ENCODE results near the gene ITK.
"Not testable (repeated sequence)": the region's sequence is repeated elsewhere in the genome, so short reads cannot be mapped to it uniquely, and the experiment has no call there.

ITK gene

DNA sequence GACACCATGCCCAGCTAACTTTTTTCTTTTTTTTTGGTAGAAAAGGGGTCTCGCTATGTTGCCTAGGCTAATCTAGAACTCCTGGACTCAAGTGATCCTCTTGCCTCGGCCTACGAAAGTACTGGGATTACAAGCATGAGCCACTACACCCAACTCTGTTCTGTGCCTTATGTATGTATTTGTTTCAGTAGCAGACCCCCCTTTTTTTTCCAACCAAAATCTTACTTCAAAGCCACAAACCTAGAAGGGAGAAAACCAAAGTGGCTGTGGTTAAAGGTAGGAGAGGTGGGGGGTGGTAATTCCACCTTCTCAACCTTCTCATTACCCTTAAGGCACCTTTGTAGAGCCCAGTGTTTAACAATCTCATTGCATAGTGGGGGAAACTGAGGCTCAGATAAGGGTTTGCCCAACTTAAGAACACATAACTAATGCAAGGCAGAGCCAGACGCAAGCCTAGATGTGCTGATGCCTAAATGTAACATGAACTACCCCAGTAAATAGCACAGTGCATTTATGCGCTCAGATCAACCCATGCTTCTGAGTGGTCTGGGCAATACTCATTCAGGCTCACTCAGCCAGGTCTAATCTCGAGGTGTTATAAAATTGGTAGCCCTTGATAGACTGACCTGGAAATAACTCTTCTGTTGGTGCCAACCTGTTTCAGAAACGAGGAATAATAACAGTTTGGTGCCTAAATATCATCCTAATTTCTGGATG is 33.0 kb downstream of the ITK start:
- DNase-seq: no peak

DNA sequence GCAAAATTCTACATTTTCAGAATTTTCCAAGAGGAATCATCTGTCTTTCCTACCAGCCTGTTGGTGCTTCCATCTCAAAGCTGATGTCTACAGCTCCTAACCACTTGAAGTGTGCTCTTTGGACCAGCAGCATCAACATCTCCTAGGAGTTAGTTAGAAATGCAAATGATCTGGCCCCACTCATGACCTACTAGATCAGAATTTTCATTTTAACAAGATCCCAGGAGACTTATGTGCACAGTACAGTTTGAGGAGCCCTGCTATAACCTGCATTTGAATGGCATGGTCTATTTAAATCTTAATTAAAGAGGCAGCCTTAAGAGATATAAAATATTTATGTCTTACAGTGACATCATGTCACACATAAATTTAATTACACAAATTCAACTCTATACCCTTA is 33.8 kb downstream of the ITK start:
- no peak for DNase-seq

DNA sequence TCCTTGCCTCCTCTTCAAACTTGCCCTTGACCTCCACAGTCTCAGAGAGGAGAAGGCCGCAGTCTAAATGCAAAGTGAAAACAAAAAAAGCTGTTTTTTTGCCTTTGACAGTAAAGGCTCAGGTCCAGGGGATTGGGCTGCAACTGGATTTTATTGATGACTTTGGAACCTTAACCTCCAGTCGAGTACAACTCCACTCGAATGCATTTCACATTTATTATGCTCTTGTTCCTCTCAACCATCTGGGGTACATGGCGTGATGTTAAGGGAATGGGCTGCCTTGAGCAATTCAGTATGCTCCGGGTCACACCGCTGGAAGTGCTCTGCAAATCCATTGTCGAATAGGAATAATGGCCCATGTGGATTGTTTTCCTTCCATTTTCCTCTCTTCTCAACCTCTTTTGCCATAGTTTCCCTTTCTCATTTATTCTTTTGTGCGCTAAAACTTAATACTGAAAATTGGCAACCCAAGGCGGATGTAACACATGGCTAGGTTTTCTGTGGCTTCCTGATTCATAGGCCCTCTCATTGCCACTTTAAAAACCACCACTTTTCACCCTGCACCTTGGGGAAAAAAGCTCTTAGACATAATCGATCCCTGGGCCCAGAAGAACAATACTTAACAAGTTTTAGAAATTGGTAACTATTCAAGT is 34.3 kb downstream of the ITK start:
- DNase-seq: peak; percentile 68

DNA sequence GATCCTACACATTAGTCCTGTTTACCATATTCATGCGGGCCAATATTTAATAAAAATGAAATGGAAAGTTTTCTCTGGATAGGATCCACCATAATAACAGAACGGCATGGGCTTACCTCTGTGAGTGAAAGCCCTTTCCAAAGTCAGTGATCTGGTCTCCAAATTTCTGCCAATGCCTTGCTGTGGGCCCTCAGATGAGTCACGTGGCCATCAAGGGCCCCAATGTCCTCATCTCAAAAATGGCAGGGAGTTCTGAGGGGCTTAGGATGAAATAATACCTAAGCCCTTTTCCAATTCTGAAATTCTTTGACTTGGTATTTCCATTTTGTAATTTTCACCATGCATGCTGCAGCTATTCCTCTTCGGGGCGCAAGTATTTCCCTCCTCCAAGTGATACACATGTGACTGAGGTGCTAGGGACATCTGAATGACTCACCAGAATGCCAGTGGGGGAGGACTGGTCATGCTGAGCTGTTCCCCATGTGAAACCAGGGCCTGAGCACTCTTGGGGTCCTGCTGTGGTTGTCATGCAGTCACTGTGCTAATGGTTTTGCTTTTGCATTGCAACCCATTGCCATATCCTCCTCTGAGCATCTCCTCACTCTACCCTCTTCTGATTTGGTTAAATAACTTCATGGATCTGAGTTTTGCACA is 35.0 kb downstream of the ITK start:
- no peak for DNase-seq

DNA sequence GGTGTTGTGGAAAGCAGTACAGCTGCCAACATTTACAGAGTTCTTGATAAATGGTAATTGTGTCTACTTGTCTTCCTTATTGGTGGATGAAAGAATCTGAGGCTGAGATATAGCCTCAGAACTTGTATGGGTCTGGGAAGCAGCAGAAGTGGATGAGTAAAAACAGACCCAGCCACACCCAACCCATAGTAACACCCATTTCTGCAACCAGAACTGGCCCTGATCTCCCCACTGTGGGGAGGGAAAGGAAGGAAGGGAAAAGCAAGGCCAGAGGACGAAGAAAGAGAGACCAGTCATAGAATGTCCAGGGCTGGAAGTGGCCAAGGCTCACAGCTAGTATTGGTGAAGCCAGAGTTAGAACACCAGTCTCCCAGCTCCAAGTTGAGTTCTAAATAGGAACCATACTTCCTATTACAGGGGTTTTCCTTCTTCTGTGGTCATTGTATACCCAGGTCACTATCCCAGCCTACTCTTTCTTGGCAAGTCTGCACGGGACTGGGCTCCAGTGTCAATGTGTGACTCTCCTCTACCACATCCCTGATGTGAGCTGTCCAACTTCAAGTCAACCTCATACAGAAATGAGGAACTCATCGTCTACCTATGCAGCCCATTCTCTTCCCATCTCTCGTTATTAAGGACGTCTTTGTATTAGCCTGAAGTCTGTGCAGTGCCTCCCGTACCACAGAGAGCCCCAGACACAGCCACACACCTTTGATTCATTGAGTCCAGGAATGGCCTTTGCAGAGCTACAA is 35.9 kb downstream of the ITK start:
- DNase-seq: no peak

DNA sequence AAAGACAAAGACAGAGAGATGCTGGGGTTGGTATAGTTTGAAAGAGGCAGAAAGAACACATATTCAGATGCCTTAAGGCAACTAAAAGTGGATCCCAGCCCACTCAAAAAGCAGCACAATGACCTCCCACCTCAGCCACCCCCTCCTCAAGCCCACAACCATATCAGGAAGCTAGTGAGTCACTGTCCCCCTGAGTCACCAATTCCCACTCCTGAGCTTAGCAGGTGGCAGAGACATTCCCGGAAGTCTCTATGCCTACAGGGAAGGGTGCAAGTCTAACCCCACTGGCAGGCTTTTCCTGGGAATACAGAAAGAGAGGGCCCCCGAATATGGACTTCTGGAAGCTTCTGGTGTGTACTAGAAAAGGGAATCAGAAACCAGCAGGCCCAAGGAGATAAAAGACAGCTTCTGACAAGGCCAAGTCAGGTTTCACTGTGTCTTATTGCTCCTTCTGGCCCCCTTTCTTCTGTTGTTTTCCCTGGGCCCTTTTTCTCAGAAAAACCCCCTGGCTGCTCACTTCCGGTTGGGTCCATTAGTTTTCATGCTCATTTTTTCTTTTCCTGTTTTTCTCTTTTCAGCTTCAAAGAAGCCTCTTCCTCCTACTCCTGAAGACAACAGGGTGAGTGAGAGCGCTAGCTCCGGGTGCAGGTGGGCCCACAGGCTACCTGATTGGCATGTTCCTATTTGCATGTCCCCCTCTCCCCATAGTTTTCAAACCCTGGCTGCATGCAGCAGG is 36.8 kb downstream of the ITK start:
- DNase-seq: peak; percentile 70

DNA sequence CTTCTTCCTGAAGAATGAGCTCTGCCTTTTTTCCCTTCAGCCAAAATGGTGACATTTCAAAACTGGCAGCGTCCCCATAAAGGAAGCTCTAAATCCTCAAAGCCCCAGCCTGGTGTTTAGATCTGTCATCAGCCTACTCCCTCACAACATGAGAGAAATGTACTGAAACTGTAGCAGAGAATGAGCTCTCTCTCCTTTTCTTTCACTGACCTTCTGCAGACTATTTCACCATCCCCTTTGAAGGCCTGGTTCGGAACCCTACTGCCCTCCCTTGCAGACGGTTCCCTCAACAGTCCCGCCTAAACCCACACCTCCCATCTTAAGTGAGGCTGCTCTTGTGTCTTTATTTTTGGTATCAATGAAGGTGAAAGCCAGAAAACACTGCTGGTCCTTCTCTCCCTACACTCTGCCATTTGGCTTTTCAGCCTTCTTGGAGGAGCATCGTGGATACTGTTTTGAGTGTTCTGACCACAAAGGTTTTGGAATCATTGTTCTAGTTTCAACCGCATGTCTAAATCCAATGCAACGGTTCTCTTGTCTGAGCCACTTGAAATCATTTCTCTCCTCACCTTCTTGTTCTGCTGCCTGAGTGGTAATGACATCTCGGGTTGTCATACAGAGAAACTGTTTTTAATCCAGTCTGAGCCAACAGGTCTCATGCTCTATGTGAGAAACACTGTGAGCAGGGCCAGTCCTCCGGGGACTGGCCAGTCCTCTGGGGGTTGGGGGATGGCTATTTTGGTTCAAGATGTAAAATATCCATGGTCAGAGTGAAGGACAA is 39.0 kb downstream of the ITK start:
- DNase-seq: no peak

DNA sequence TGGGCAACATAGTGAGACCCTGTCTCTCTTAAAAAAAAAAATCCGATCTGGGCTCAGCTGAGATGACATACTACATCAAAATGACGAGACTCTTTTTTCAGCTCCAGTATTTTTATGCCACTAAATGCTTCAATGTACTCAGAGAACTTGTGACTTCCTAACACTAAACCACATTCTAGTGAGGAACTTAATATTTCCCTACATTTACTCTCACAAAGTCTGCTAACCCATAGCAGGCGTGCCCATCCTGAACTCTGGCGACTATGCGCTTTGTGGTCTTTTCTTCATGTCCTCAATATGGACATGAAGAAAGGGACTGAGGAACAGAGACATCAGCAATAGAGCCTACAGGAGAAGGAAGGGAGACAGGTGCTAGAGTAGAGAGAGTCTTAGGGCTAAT is 41.3 kb downstream of the ITK start:
- DNase-seq: no peak

DNA sequence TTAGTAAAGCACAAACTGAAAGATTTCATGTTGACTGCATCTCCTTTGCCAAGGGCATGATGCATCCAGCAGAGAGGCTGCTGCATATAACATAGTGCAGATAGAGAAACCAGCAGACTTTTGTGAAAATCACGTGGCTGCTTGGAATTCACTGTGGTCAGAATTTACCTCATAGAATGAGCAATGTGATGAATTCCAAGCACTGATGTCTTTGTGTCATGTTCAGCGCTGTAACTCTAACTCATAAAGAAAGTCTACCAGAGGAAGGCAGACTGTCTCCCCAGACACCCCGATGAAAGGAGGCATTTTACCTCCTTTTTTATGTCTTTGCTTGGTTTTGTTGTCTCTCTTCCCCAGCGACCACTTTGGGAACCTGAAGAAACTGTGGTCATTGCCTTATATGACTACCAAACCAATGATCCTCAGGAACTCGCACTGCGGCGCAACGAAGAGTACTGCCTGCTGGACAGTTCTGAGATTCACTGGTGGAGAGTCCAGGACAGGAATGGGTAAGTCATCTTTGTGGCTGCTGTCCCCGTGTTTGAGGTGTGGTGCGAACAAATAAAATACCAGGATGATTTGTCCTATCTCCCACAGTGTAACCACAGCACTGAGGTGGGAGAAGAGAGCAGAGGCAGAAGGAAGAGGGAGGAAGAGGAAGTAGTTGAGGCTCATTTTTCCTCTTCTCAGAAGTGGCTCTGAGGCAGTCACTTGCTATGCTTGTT is 42.0 kb downstream of the ITK start:
- DNase-seq: peak; percentile 88

DNA sequence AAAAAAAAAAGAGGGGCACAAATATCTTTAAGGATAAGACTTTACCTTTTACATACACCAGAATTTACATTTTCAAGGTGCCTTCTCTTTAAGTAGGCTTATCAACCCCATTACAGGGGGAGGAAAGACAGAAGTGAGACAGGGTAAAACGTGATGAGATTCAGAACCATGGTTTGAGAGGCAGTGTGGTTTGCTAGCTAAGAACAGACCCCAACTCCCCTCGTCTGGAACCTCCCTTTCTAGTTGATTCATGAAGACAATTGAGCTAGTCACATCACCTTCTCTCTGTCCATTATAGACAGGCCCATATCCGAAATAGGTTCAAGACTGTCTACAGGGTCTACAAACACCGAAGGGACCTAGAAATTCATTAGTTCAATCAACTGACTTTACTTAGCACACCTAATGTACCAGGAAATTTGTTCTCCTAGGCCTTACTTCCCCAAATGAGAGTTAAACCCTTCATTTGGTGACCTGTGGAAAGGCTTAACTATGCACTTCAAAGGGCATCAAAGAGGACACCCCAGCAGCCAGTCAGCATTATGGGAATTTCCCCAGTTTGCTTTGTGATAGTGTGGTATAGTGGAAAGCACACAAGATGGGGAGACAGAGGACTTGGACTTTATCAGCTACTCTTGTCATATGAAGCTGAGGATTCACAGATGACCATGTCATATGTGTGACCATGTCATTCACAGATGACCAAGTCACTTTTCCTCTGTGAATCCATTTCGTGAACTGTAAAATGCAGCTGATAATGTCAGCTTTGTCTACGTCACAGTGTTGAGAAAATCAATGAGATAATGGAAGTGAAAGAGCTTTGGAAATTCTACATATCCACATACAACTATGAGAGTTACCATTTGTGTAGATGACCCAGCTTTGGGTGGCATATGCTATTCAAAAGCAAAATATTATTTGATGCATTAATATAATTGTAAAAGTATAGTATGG is 45.1 kb downstream of the ITK start:
- DNase-seq: peak; percentile 48

DNA sequence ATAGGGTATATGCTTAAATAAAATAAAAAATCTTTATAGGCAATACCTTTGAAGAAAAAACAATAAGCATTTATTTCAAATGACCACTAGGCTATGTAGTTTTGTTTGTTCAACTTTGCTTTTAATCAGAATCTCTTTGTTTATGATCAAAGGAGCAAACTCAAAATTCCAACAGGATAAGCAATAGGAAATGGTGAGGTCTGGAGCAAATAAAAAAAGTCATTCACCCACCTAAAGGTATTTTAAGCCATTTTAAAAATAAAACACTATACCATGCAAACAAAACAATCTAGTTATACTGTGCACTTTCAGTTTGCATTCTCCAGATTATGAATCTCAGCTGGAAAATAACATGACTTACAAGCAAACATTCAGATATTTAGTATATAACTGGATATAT is 50.0 kb downstream of the ITK start:
- DNase-seq: no peak

DNA sequence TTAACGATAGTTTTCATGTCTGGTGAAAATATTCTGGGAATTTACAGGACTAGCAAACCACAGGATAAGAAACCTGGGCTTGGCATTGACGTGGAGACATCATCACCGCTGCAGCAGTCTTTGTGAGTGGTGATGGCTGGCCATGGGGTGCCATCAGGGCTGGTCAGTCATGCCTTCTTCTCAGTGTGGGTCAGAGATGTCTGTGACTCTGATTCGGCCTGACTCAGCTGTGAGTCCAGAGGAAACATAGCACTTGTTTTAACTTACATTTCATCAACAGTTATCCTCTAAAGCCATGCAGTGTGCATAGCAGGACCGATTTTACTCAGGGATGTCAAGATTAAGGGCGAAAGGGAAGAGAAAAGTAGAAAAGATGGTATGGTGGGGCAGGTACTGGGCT is 52.1 kb downstream of the ITK start:
- DNase-seq: no peak

DNA sequence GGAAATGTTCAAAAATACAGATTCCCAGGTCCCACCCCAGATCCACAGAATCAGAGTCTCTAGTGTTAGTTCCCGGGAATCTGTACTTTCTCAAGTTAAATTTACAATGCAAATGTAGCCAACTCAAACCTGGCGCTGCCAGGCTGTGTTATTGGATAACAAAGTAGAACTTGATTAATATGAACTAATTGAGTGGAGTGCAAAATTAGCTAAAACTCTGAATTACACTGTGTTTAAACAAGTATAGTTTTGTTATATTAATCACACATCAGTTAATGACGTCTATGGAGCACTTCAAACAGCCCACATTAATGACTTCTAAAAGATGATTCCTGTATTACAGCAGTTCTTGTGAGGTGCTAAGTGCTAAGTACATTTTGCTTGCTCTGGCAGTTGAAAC is 52.9 kb downstream of the ITK start:
- peak; percentile 71 for DNase-seq

DNA sequence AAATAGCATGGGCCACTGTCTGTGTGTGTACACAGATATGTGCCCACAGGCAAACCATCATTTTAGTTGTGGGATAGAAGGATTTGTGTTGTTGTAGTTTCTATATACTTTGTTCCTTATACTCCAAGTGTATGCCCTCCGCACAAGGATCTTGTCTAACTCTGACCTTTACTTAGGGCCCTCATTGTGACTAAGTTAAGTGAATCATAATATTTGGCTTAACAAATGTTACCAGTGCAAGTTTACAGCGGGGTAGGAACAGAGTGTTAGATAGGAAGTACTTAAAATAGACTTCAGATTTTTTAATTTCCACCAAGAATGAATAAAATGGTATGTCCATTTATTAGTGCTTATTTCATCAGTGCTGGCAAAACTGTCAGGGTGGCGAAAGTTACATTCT is 55.8 kb downstream of the ITK start:
- no peak for DNase-seq

DNA sequence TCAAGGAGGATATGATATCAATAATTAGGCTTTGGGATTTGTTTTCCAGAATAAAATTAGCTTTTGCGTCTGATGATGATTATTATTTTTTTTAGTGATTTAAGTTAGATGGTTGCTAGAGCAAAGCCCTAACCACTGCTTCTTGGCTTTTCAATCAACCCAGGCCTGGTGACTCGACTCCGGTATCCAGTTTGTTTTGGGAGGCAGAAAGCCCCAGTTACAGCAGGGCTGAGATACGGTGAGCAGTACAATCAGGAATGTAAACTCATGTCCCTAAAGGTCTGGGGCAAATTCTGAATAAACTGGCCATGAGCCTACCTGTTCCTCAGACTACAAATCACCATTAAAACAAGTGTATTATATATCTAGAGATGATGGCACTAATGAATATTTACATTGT is 60.8 kb downstream of the ITK start:
- no peak for DNase-seq

DNA sequence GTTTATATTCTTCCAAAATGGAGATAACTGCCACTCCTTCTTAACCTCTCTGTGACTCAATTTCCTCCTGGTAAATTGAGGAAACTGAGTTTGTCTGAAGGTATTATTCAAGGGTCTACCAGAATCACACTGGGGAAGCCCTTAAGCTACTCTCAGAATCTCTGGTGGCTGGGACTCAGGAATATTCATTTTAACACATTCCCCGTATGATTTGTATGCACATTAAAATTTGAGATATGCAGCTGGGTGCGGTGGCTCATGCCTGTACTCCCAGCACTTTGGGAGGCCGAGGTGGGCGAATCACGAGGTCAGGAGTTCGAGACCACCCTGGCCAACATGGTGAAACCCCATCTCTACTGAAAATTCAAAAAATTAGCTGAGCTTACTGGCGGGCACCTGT is 64.1 kb downstream of the ITK start:
- not testable (repeated sequence) for DNase-seq

DNA sequence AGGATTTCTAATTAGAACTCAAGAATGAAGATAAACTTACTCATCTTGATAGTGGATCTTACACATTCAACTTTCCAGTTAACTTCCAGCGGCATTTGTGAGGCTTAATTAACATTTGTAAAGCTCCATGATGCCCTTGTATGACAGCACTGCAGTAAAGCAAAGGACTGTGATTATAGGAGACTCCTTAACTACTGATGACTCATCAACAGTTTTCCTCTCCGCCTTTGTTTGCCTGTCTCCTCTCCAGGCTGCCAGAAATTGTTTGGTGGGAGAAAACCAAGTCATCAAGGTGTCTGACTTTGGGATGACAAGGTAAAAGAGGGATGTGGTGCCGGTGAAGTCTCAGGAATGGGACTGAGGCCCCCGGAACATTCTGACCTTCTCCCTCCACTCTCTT is 64.8 kb downstream of the ITK start:
- DNase-seq: no peak

DNA sequence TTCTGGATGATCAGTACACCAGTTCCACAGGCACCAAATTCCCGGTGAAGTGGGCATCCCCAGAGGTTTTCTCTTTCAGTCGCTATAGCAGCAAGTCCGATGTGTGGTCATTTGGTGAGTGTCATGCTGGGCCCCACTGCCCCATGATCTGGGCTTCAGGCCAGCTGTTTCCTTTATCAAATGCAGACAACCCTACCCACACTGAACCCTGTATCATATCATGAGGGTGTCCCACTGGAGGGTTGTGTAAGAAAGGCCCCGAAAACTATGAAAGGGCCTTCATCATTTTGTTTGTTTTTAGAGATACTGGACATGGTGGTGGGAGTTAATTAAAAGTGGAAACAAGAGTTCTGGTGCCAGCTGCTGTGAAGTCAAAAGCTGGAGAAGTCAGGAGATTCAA is 65.2 kb downstream of the ITK start:
- no peak for DNase-seq

DNA sequence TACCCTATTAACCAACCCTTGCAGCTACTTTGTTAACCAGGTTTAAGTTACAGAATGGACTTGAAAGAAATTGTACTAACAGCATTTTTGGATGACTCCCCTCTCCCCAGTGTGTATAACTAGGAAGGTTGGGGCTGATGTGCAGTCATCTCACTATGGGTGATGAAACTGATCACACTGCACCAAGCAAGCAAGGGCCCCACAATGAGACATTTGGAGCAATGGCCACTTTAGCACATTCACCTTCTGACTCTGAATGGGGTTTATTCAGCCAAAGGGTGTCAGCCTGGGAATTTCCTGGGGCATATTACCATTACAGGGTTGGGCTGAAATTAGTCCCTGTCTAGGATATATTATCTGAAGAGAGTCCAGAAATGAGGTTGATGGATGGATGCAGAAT is 66.6 kb downstream of the ITK start:
- no peak for DNase-seq

DNA sequence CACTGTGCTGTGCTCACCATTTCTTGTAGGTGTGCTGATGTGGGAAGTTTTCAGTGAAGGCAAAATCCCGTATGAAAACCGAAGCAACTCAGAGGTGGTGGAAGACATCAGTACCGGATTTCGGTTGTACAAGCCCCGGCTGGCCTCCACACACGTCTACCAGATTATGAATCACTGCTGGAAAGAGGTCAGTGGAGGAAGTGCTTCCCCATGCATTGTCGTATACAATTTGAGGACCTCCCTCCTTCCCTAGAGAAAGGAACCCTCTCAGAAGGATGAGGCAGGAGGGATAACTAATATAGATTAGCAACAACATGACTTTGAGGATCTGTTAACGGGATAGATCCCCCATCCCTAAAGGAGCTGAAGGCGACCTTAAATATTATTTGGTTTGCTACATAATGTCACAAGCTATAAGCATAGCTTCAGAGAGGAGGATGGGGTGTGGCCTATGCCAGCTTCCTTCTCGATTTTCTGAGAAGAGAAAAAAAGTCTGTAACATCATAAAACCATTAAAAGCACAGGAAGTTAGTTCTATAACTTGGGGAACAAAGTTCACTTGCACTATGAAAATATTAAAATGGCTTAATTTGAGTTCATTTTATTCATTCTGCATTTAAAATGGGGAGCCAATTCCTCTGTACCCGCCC is 68.3 kb downstream of the ITK start:
- DNase-seq: peak; percentile 73

All from CD4-positive, alpha-beta T cell treated with Interleukin-4 for 4 hours (primary cell).